Naive thymus-derived CD8-positive, alpha-beta T cell (primary cell): ENCODE data around the gene DCAF11. TPM values are rescaled to one million over a fixed set of nuclear protein-coding genes. Genes with fewer than 3 reads are reported as not detected.
"Not testable (repeated sequence)": the region's sequence is repeated elsewhere in the genome, so short reads cannot be mapped to it uniquely, and the experiment has no call there.

Experiments used
- ATAC-seq, 2 donors: fragments of 150-1000 bp; cut with Tn5 transposase in 1 of 2; sonication (Bioruptor Pico), chemical (Tn5 transposase) in 1 of 2; 1 replicate in 1 of 2; 2 replicates in 1 of 2; pipeline ENCODE4 v1.10.0; 2021; ENCODE audit warnings: mild to moderate bottlenecking in 2 of 2, moderate library complexity in 2 of 2
- POLR2A ChIA-PET: fragments of 350-600 bp; sonication (Branson Sonifier 250); formaldehyde crosslinking; loops from one replicate; lab custom pipeline; 2021; ENCODE audit warnings: antibody characterized with exemption; lab: Charles Lee
- DNase-seq, 10 donors: peaks; one replicate each; pipeline versions ENCODE4 v3.0.0 to v3.0.0-alpha.2; 2020 to 2022
- H3K27ac Mint-ChIP-seq, 10 donors: one replicate each; pipeline ENCODE4 v1.8.0; 2020 to 2022; ENCODE audit warnings: mild to moderate bottlenecking in 10 of 10, mixed read lengths in 10 of 10, moderate library complexity in 4 of 10, inconsistent platforms in 1 of 10
- H3K27me3 Mint-ChIP-seq, 5 donors: one replicate each; pipeline ENCODE4 v1.8.0; 2021 to 2022; ENCODE audit warnings: mixed read lengths in 5 of 5
- H3K36me3 Mint-ChIP-seq, 3 donors: one replicate each; pipeline ENCODE4 v1.8.0; 2020 to 2022; ENCODE audit warnings: mixed read lengths in 3 of 3, mild to moderate bottlenecking in 2 of 3, inconsistent platforms in 1 of 3
- H3K4me1 Mint-ChIP-seq, 4 donors: one replicate each; pipeline ENCODE4 v1.8.0; 2021 to 2022; ENCODE audit warnings: mixed read lengths in 4 of 4
- H3K4me3 Mint-ChIP-seq, 10 donors: one replicate each; pipeline ENCODE4 v1.8.0; 2020 to 2022; ENCODE audit warnings: mild to moderate bottlenecking in 10 of 10, mixed read lengths in 10 of 10, moderate library complexity in 6 of 10, inconsistent platforms in 1 of 10
- H3K9me3 Mint-ChIP-seq, 9 donors: one replicate each; pipeline ENCODE4 v1.8.0; 2020 to 2022; ENCODE audit warnings: mixed read lengths in 9 of 9, mild to moderate bottlenecking in 3 of 9, inconsistent platforms in 1 of 9, moderate library complexity in 1 of 9
- polyA plus RNA-seq, 3 donors: library from polyadenylated mRNA; unstranded; fragments of 300-500 nt; fragmentation: Illumina TruSeq; gene quantifications; one replicate each; pipeline ENCODE4 v1.2.3, GENCODE V29; 2021
- total RNA-seq, 8 experiments: library from RNA in 2 of 8; stranded (reverse) in 2 of 8; gene quantifications; one replicate each; pipeline ENCODE4 v1.2.3 and lab custom pipeline; 2021 to 2026

The DCAF11 gene
- total and polyA plus RNA-seq, 5 experiments from 2014 or later: 68.0 to 83.8 (median 74.1) TPM

DNA sequence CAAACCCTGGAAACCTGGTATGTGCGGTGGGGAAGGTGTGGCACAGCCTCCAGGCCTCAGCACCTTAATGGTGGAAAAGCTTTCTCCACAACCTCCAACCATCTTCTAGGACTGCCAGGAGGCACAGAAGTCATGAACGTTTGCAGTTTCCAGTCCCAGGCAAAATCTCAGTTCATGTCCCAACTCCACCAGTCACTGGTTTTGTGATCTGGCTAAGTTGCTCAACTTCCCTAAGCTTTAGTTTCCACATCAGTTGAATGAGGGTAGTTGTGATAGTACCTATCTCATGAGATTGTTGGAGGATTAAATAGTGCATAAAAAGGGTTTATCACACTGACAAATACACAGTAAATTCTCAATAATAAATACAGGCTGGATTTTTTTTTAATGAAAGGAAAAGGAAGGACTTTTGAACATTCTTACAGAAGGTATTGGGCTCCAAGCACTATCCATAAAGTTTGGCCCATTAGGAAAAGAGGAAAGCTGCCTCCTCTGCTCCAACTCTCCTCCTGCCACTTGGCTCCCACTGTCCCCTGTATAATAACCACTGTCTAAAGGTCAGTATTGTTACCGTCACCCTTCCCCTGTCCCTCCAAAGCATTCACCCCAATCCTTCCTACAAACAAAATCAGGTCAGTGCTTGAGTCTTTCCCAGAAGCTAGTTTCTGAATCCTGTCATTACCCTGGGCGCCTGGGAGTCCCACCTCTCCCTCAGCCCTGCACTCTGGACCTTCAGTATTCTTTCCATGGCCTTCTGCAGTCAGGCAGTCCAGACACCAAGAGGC, 14.2 kb upstream of the DCAF11 start:
- Mint-ChIP-seq H3K4me3 (no peak overlapping the region), H3K36me3 (peaks cover 4 to 31% (median 26%) of the 10 kb centered on the region in 3 donors), H3K27me3 (no peaks in the 10 kb centered on the region), H3K27ac (no peak overlapping the region), H3K4me1 (peaks cover 10 to 19% (median 15%) of the 10 kb centered on the region in 4 donors), H3K9me3 (no peaks in the 10 kb centered on the region)
- DNase-seq (no peak), ATAC-seq (no peak)
- POLR2A ChIA-PET: interaction anchor here (0.6 to 2.6 kb wide), 3 partner anchors 8 to 241 kb away, joined by 3 to 10 read pairs (median 3); no protein-coding TSS in a partner anchor

DNA sequence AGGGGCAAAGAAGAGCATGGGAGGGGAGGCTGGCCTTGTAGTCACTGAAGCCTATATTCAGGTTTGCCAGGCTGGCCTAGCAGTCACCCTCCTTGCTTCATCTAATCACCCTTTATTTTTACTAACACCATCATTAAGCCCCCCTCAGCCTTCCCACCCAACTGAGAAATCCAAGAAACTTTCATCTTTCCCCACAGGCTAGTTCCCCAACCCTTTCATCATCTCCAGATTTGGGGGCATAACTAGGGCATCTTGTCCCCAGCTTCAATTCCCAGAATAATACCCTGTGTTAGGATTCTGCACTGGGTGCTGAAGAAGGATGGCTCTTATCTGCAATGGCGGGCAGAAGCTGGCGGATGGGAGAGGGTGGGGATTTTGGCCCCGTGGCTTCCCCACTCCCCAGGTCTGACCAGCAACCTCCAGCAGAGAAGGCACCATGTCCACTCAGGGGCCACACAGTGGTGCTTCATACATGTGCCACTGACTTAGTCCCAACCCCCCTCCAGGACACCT, 13.5 kb upstream of the DCAF11 start:
- H3K27ac Mint-ChIP-seq: no peak overlapping the region
- ATAC-seq: no peak
- peaks cover 4 to 31% (median 26%) of the 10 kb centered on the region in 3 donors for H3K36me3 Mint-ChIP-seq
- H3K27me3 Mint-ChIP-seq: no peaks in the 10 kb centered on the region
- H3K9me3 Mint-ChIP-seq: no peaks in the 10 kb centered on the region
- peaks cover 5 to 14% (median 10%) of the 10 kb centered on the region in 4 donors for H3K4me1 Mint-ChIP-seq
- POLR2A ChIA-PET: interaction anchor here (0.7 to 2.6 kb wide), 2 partner anchors 8 to 21 kb away, joined by 3 to 10 read pairs; no protein-coding TSS in a partner anchor
- no peak for DNase-seq
- H3K4me3 Mint-ChIP-seq: no peak overlapping the region

DNA sequence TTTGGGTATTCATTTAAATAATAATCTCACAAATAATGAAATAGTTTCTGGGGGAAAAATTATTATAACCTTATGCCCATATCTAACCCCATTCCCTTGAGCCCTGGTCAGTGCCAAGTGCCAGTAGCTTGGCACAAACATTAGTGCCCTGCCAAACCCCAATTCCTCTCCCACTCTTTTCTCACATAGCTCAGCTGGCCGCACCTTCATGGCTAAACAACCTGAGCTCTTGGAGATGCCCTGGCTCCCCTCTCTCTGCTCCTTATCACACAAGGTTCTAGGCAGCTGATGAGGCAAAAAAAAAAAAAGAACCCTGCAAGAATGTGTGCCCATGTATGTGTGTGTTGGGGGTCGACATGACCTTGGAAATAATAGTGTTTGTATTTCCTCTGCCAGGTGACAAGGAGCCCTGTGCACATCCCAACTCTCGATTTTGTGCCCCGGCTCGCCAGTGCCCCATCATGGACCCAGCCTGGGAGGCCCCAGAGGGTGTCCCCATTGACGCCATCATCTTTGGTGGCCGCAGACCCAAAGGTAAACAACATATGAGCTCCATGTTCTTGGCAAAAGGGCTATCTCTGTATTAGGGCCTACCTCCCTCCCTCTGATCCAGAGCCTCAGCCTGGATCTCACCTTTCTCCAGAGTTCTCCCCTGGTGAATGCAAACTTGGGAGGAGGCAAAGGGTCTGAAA, 12.1 kb upstream of the DCAF11 start:
- H3K9me3 Mint-ChIP-seq: no peaks in the 10 kb centered on the region
- peaks cover 0 to 8% (median 3%) of the 10 kb centered on the region in 4 donors for H3K4me1 Mint-ChIP-seq
- ATAC-seq (no peak), DNase-seq (no peak)
- H3K4me3 Mint-ChIP-seq: no peak overlapping the region
- peaks cover 4 to 29% (median 26%) of the 10 kb centered on the region in 3 donors for H3K36me3 Mint-ChIP-seq
- H3K27ac Mint-ChIP-seq: peak overlapping the region in 1 of 10 donors; percentile 17
- H3K27me3 Mint-ChIP-seq: no peaks in the 10 kb centered on the region
- POLR2A ChIA-PET: interaction anchor here (0.8 to 2.6 kb wide), 2 partner anchors 22 to 36 kb away, joined by 3 to 10 read pairs; no protein-coding TSS in a partner anchor

DNA sequence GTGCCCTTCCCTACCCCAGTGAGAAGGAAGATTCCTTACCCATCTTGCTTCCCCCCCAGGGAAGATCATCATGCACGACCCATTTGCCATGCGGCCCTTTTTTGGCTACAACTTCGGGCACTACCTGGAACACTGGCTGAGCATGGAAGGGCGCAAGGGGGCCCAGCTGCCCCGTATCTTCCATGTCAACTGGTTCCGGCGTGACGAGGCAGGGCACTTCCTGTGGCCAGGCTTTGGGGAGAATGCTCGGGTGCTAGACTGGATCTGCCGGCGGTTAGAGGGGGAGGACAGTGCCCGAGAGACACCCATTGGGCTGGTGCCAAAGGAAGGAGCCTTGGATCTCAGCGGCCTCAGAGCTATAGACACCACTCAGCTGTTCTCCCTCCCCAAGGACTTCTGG, 11.1 kb upstream of the DCAF11 start:
- DNase-seq: no peak
- Mint-ChIP-seq H3K9me3 (no peaks in the 10 kb centered on the region), H3K27ac (peak overlapping the region in 3 of 10 donors; percentile 11 to 37 (median 34)), H3K4me1 (peaks cover 2 to 15% (median 4%) of the 10 kb centered on the region in 4 donors), H3K4me3 (no peak overlapping the region), H3K27me3 (no peaks in the 10 kb centered on the region), H3K36me3 (peaks cover 4 to 26% (median 24%) of the 10 kb centered on the region in 3 donors)
- no peak for ATAC-seq
- POLR2A ChIA-PET: interaction anchor here (0.8 kb wide), 1 partner anchor 1028 kb away, joined by 5 read pairs; no protein-coding TSS in a partner anchor

DNA sequence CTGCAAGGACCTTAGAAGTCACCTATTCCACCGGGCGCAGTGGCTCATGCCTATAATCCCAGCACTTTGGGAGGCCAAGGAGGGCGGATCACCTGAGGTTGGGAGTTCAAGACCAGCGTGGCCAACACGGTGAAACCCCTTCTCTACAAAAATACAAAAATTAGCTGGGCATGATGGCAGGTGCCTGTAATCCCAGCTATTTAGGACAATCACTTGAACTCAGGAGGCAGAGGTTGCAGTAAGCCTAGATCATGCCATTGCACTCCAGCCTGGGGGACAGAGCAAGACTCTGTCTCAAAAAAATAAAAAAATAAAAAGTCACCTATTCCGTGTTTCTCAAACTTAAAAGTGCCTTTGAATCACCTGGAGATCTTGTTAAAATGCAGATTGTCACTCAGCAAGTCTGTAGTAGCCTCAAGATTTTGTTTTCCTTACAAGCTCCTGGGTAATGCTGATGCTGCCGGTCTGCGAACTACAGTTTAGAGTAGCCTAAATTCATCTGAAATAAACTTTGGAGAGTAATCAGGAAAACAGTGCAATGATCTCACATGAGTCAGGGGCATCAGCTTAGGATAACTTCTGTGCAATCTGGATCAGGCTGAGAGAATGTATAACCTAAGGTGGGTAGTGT, 8.9 kb upstream of the DCAF11 start:
- H3K9me3 Mint-ChIP-seq, H3K27me3 Mint-ChIP-seq, DNase-seq, ATAC-seq, H3K4me3 Mint-ChIP-seq: not testable (repeated sequence)
- POLR2A ChIA-PET: interaction anchor here (1.5 to 1.9 kb wide), 3 partner anchors 8 to 24 kb away, joined by 5 to 6 read pairs (median 6); no protein-coding TSS in a partner anchor
- peaks cover 7 to 20% (median 11%) of the 10 kb centered on the region in 4 donors for H3K4me1 Mint-ChIP-seq
- peak overlapping the region in 5 of 10 donors; percentile 2 to 51 (median 36) for H3K27ac Mint-ChIP-seq
- H3K36me3 Mint-ChIP-seq: peaks cover 4 to 23% (median 10%) of the 10 kb centered on the region in 3 donors

DNA sequence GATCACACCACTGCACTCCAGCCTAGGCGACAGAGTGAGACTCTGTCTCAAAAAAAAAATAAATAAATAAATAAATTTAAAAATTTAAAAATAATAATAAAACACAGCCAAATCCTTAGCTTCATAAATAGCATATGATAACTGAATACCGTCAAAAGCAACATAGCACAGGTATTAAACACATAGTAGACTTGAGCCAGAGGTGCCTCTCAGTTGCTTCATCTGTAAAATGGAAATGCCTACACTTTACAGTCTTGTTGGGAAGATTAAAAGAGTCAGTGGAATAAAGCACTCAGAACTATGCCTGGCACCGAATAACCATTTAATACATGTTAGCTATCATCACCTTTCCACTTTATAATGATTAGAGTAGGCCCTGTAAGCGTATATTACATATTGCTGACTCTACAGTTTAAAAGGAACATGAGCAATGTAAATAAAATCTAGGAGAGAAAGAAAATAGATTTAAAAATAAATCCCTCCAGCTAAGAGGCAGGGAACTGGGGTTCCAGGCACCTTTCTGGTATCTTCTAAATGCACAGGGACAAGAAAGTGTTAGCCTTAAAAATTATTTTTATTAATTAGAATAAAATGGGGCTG, 7.8 kb upstream of the DCAF11 start:
- POLR2A ChIA-PET: interaction anchor here (0.5 to 1.5 kb wide), 7 partner anchors 12 to 564 kb away, joined by 3 to 8 read pairs (median 4); partner anchors contain the start of genes IRF9 and PCK2
- no peak for DNase-seq
- Mint-ChIP-seq H3K27ac (peak overlapping the region in 1 of 10 donors; percentile 2), H3K36me3 (peaks cover 4 to 23% (median 6%) of the 10 kb centered on the region in 3 donors), H3K4me3 (no peak overlapping the region), H3K27me3 (no peaks in the 10 kb centered on the region), H3K9me3 (no peaks in the 10 kb centered on the region), H3K4me1 (peaks cover 7 to 20% (median 11%) of the 10 kb centered on the region in 4 donors)
- ATAC-seq: no peak

DNA sequence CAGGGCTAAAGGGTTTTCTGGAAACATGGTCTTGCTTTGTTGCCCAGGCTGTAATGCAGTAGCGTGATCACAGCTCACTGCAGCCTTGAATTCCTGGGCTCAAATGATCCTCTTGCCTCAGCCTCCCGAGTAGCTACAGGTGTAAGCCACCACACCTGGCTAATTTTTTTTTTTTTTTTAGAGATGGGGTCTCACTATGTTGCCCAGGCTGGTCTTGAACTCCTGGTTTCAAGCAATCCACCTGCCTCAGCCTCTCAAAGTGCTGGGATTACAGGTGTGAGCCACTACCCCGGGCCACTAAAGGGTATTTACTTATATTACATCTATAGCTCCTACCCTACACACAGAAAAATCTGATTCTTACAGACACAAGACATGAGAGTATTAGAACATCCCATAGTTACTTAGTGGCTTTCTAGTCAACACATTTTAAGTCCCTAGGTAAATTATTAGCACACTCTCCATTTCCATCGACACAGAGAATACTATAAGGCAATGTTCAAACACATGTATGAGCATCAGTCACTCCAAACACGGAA, 6.2 kb upstream of the DCAF11 start:
- DNase-seq: no peak
- H3K36me3 Mint-ChIP-seq: peaks cover 3 to 14% (median 4%) of the 10 kb centered on the region in 3 donors
- H3K4me1 Mint-ChIP-seq: peaks cover 5 to 24% (median 11%) of the 10 kb centered on the region in 4 donors
- H3K4me3 Mint-ChIP-seq: peak overlapping the region in 8 of 10 donors; percentile 2 to 57 (median 32)
- no peaks in the 10 kb centered on the region for H3K27me3 Mint-ChIP-seq
- peak; percentile 31 to 32 for ATAC-seq
- peak overlapping the region; percentile 83 to 98 (median 94) for H3K27ac Mint-ChIP-seq
- POLR2A ChIA-PET: interaction anchor here (0.6 to 3.4 kb wide), 15 partner anchors 8 to 136 kb away, joined by 3 to 24 read pairs (median 4); partner anchors contain the start of genes CARMIL3, CHMP4A, EMC9 and IRF9
- no peaks in the 10 kb centered on the region for H3K9me3 Mint-ChIP-seq

DNA sequence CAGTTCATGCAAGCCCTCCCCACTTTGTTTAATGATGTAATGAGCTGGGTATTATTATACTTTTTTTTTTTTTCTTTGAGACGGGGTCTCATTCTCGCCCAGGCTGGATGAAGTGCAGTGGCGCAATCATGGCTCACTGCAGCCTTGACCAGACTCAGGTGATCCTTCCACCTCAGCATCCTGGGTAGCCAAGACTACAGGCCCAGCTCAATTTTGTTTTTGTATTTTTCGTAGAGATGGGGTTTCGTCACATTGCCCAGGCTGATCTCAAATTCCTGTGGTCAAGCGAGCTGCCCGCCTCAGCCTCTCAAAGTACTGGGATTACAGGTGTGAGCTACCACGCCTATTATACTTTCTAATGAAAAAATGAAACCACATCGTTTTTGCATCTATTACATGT, 4.5 kb upstream of the DCAF11 start:
- POLR2A ChIA-PET: interaction anchor here (0.6 to 3.4 kb wide), 14 partner anchors 17 to 223 kb away, joined by 3 to 24 read pairs (median 3); partner anchors contain the start of genes IRF9, PCK2, PSME1 and PSME2
- H3K27me3 Mint-ChIP-seq: peaks cover 0 to 4% (median 0%) of the 10 kb centered on the region in 5 donors
- DNase-seq: no peak
- peaks cover 5 to 27% (median 12%) of the 10 kb centered on the region in 4 donors for H3K4me1 Mint-ChIP-seq
- H3K36me3 Mint-ChIP-seq: peaks cover 0 to 2% (median 0%) of the 10 kb centered on the region in 3 donors
- H3K27ac Mint-ChIP-seq: peak overlapping the region in 4 of 10 donors; percentile 40 to 98 (median 82)
- no peak for ATAC-seq
- H3K4me3 Mint-ChIP-seq: no peak overlapping the region
- peaks cover 0 to 2% (median 0%) of the 10 kb centered on the region in 9 donors for H3K9me3 Mint-ChIP-seq

DNA sequence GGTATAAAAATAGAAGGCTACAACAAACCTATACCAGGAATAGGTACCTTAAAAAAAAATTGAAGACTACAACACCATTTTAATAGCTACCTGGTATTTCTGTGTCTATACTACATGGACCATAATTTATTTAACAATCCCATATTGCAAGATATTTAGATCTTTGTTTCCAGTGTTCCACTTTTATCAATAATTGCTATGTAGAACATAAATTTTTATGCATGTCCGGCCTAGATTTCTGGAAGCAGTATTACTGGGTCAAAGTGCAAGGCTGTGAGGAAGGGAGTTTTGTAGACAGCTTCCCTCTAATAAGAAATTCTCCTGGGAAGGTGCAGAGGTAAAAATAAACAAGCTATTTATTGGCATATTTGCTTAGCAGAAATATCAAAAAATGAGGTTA, 4.1 kb upstream of the DCAF11 start:
- Mint-ChIP-seq H3K4me3 (peak overlapping the region in 1 of 10 donors; percentile 28), H3K27me3 (peaks cover 0 to 4% (median 0%) of the 10 kb centered on the region in 5 donors), H3K36me3 (peaks cover 0 to 2% (median 0%) of the 10 kb centered on the region in 3 donors), H3K9me3 (peaks cover 0 to 2% (median 0%) of the 10 kb centered on the region in 9 donors), H3K27ac (peak overlapping the region in 4 of 10 donors; percentile 19 to 83 (median 46)), H3K4me1 (peaks cover 10 to 32% (median 16%) of the 10 kb centered on the region in 4 donors)
- no peak for DNase-seq
- no peak for ATAC-seq
- POLR2A ChIA-PET: interaction anchor here (0.6 to 3.4 kb wide), 10 partner anchors 17 to 103 kb away, joined by 3 to 24 read pairs (median 4); partner anchors contain the start of genes IRF9, PCK2, PSME1 and PSME2

DNA sequence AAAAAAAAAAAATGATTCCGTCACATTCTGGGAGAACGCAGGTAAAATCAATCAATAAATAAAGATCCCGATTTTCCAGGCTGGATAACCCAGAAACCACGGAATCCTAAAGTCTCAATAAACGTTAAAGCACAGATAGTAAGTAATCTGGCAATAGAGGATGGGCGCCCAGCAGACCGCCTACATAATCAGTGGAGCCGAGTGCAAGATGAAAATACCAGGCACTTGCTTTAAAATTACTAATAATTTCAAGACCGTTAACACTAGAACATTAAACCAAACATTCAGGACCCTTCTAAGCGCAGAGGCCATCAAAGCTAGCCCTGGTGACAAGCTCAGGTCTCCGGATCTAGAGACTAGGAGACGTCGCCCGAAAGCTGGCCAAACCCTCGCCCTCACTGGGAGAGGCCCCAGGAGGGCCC, 1.2 kb upstream of the DCAF11 start:
- peaks cover 0 to 4% (median 0%) of the 10 kb centered on the region in 5 donors for H3K27me3 Mint-ChIP-seq
- POLR2A ChIA-PET: interaction anchor here (0.8 to 7.7 kb wide), 19 partner anchors 9 to 827 kb away, joined by 3 to 177 read pairs (median 9); partner anchors contain the start of genes EMC9, IRF9, MDP1 and PCK2
- peak overlapping the region; percentile 89 to 99 (median 98) for H3K4me3 Mint-ChIP-seq
- H3K36me3 Mint-ChIP-seq: peaks cover under 1 to 20% (median 4%) of the 10 kb centered on the region in 3 donors
- H3K4me1 Mint-ChIP-seq: peaks cover 24 to 50% (median 40%) of the 10 kb centered on the region in 4 donors
- H3K27ac Mint-ChIP-seq: peak overlapping the region; percentile 95 to 100 (median 99)
- DNase-seq (no peak), ATAC-seq (no peak)
- H3K9me3 Mint-ChIP-seq: peaks cover 0 to 2% (median 0%) of the 10 kb centered on the region in 9 donors
